GM23248 (cell line): ENCODE data around the gene NCBP3. TPM values are rescaled to one million over a fixed set of nuclear protein-coding genes. Genes with fewer than 3 reads are reported as not detected.

Experiments
- DNase-seq: peaks from one replicate; pipeline ENCODE4 v3.0.0-alpha.2; 2015
- H2AFZ ChIP-seq: fragments of 200-600 bp; sonication (generic); 2 replicates; pipeline ENCODE4 v1.6.1; 2016; ENCODE audit warnings: antibody characterized with exemption
- H3F3A ChIP-seq: fragments of 200-600 bp; sonication (generic); 2 replicates; pipeline ENCODE4 v1.6.1; 2016; ENCODE audit warnings: mild to moderate bottlenecking, antibody characterized with exemption, mixed run types; ENCODE audit not compliant: insufficient read depth
- H3K27ac ChIP-seq: fragments of 200-600 bp; sonication (generic); 2 replicates; pipeline ENCODE4 v1.5.1; 2016; ENCODE audit warnings: mild to moderate bottlenecking
- H3K27me3 ChIP-seq: fragments of 200-600 bp; sonication (generic); replicated peaks from 2 replicates; pipeline ENCODE4 v1.6.1; 2016; ENCODE audit warnings: mild to moderate bottlenecking; ENCODE audit not compliant: insufficient read depth
- H3K36me3 ChIP-seq: fragments of 200-600 bp; sonication (generic); 2 replicates; pipeline ENCODE4 v1.6.1; 2016; ENCODE audit warnings: low read depth, mild to moderate bottlenecking
- H3K4me1 ChIP-seq: fragments of 200-600 bp; sonication (generic); 2 replicates; pipeline ENCODE4 v1.6.1; 2016; ENCODE audit warnings: mild to moderate bottlenecking; ENCODE audit not compliant: insufficient read depth
- H3K4me2 ChIP-seq: fragments of 200-600 bp; sonication (generic); one replicate; pipeline ENCODE4 v1.6.1; 2016; ENCODE audit warnings: mild to moderate bottlenecking; ENCODE audit not compliant: unreplicated experiment
- H3K4me3 ChIP-seq: fragments of 200-600 bp; sonication (generic); 2 replicates; pipeline ENCODE4 v1.5.1; 2016; ENCODE audit warnings: mild to moderate bottlenecking
- H3K79me2 ChIP-seq: fragments of 200-600 bp; sonication (generic); 2 replicates; pipeline ENCODE4 v1.6.1; 2016; ENCODE audit warnings: mild to moderate bottlenecking; ENCODE audit not compliant: insufficient read depth
- H3K9ac ChIP-seq: fragments of 200-600 bp; sonication (generic); 2 replicates; pipeline ENCODE4 v1.6.1; 2016; ENCODE audit warnings: mild to moderate bottlenecking
- H3K9me2 ChIP-seq: fragments of 200-600 bp; sonication (generic); 2 replicates; pipeline ENCODE4 v1.6.1; 2016; ENCODE audit warnings: mixed run types, mild to moderate bottlenecking, moderate library complexity; ENCODE audit not compliant: insufficient read depth
- H3K9me3 ChIP-seq: fragments of 200-600 bp; sonication (generic); one replicate; pipeline ENCODE4 v1.6.1; 2017; ENCODE audit warnings: low read depth
- H4K20me1 ChIP-seq: fragments of 200-600 bp; sonication (generic); 2 replicates; pipeline ENCODE4 v1.6.0; 2016; ENCODE audit not compliant: insufficient read depth
- EZH2 ChIP-seq: fragments of 200-600 bp; sonication (generic); IDR thresholded peaks from 2 replicates; pipeline ENCODE4 v1.6.1; 2018; ENCODE audit warnings: antibody characterized with exemption, mild to moderate bottlenecking; ENCODE audit not compliant: insufficient read depth, poor library complexity, severe bottlenecking
- EZH2phosphoT487 ChIP-seq: fragments of 200-600 bp; sonication (generic); IDR thresholded peaks from 2 replicates; pipeline ENCODE4 v1.6.1; 2018; ENCODE audit warnings: antibody characterized with exemption, moderate library complexity, mild to moderate bottlenecking, low read depth; ENCODE audit not compliant: insufficient read depth
- WGBS, 2 experiments: methylation state at CpG; one replicate each; pipeline ENCODE4 v1.1.6; 2015 to 2017; ENCODE audit warnings: low lambda C conversion rate in 2 of 2, low coverage in 1 of 2; ENCODE audit errors: missing lambda C conversion rate in 2 of 2; 5-methylcytosine and 5-hydroxymethylcytosine counted together
- in situ Hi-C: fragments of 300-500 bp; cut with MboI; formaldehyde crosslinking; loops from 2 replicates; pipeline ENCODE4 v1.15.0; 2020
- polyA plus RNA-seq: library from polyadenylated mRNA; unstranded; fragments of >200 nt; fragmentation: Nextera tagmentation; extraction: Ambion mirVana; gene quantifications from 2 replicates; pipeline ENCODE4 v1.2.1, GENCODE V29; 2016
- total RNA-seq: library from RNA; depleted of rRNA; stranded (reverse); fragments of >200 nt; shearing (Covaris generic); gene quantifications from 2 replicates; pipeline ENCODE4 v1.2.3, GENCODE V29; 2014

NCBP3 gene
- total and polyA plus RNA-seq, 2 experiments from 2014 or later: 16.6 to 20.1 TPM

GRCh38 chr17:3867606-3868005, 21.6 kb upstream of the NCBP3 start:
- no peaks in the 10 kb centered on the region for H4K20me1 ChIP-seq
- 82 to 83% methylated on average over 11 of the region's 11 CpGs for WGBS, 2 experiments
- no peak overlapping the region for H2AFZ ChIP-seq
- H3K27ac ChIP-seq: no peak overlapping the region
- H3K79me2 ChIP-seq: no peaks in the 10 kb centered on the region
- no peaks in the 10 kb centered on the region for H3K9me3 ChIP-seq
- no peaks in the 10 kb centered on the region for H3F3A ChIP-seq
- H3K9ac ChIP-seq: no peak overlapping the region
- H3K4me3 ChIP-seq: no peak overlapping the region
- H3K9me2 ChIP-seq: no peaks in the 10 kb centered on the region
- in situ Hi-C loops: no loop called here
- no peaks in the 10 kb centered on the region for H3K27me3 ChIP-seq
- H3K4me1 ChIP-seq: peaks cover 9% of the 10 kb centered on the region; the same call in 1 of the 2 replicates
- no peak overlapping the region for H3K4me2 ChIP-seq
- DNase-seq: no peak
- no peak for TF ChIP-seq EZH2
- TF ChIP-seq EZH2phosphoT487: no peak
- H3K36me3 ChIP-seq: no peaks in the 10 kb centered on the region

GRCh38 chr17:3867106-3867505, 21.1 kb upstream of the NCBP3 start:
- TF ChIP-seq EZH2 (no peak), EZH2phosphoT487 (no peak)
- WGBS, 2 experiments: 87 to 93% methylated on average over 12 to 17 of the region's 17 CpGs
- Histone ChIP-seq H3F3A (no peaks in the 10 kb centered on the region), H3K4me2 (no peak overlapping the region), H3K4me1 (peaks cover 9% of the 10 kb centered on the region; the same call in 1 of the 2 replicates), H3K27ac (no peak overlapping the region), H3K27me3 (no peaks in the 10 kb centered on the region), H3K79me2 (no peaks in the 10 kb centered on the region), H2AFZ (no peak overlapping the region), H3K4me3 (no peak overlapping the region), H4K20me1 (no peaks in the 10 kb centered on the region), H3K9me2 (no peaks in the 10 kb centered on the region), H3K9me3 (no peaks in the 10 kb centered on the region), H3K9ac (no peak overlapping the region), H3K36me3 (no peaks in the 10 kb centered on the region)
- no peak for DNase-seq
- in situ Hi-C loops: no loop called here

- Histone ChIP-seq H3K4me1 (peaks cover 9% of the 10 kb centered on the region; the same call in 1 of the 2 replicates), H3K9me2 (no peaks in the 10 kb centered on the region), H3K4me3 (no peak overlapping the region), H3K27ac (no peak overlapping the region), H3K9ac (no peak overlapping the region), H3F3A (no peaks in the 10 kb centered on the region), H4K20me1 (no peaks in the 10 kb centered on the region), H2AFZ (no peak overlapping the region), H3K79me2 (no peaks in the 10 kb centered on the region), H3K27me3 (no peaks in the 10 kb centered on the region), H3K4me2 (no peak overlapping the region), H3K9me3 (no peaks in the 10 kb centered on the region), H3K36me3 (no peaks in the 10 kb centered on the region)
- 70 to 78% methylated on average over 20 to 21 of the region's 21 CpGs for WGBS, 2 experiments
- in situ Hi-C loops: no loop called here
- no peak for DNase-seq
- TF ChIP-seq EZH2 (no peak), EZH2phosphoT487 (no peak)
Observed at GRCh38 chr17:3866276-3866675, 20.2 kb upstream of the NCBP3 start.

- Histone ChIP-seq H4K20me1 (no peaks in the 10 kb centered on the region), H3F3A (no peaks in the 10 kb centered on the region), H3K4me1 (peaks cover 9% of the 10 kb centered on the region; the same call in 1 of the 2 replicates), H3K79me2 (no peaks in the 10 kb centered on the region), H3K27me3 (no peaks in the 10 kb centered on the region), H3K4me3 (no peak overlapping the region), H3K4me2 (peak overlapping the region; percentile 38), H3K9ac (no peak overlapping the region; the same call in 1 of the 2 replicates), H3K36me3 (no peaks in the 10 kb centered on the region), H3K27ac (no peak overlapping the region), H2AFZ (0 out of 2 replicates have a peak overlapping the region, but pooled peaks have one; percentile 12), H3K9me2 (no peaks in the 10 kb centered on the region), H3K9me3 (no peaks in the 10 kb centered on the region)
- in situ Hi-C loops: no loop called here
- peak; percentile 87 for DNase-seq
- 30 to 32% methylated on average over 8 of the region's 8 CpGs for whole genome bisulfite sequencing, 2 experiments
- no peak for TF ChIP-seq EZH2
- TF ChIP-seq EZH2phosphoT487: no peak
Observed at GRCh38 chr17:3865176-3865575, 19.1 kb upstream of the NCBP3 start.

GRCh38 chr17:3864534-3864933, 18.5 kb upstream of the NCBP3 start:
- no peak overlapping the region for H2AFZ ChIP-seq
- no peak for DNase-seq
- H3K9me3 ChIP-seq: no peaks in the 10 kb centered on the region
- no peaks in the 10 kb centered on the region for H4K20me1 ChIP-seq
- H3K4me2 ChIP-seq: no peak overlapping the region
- H3K4me1 ChIP-seq: peaks cover 9% of the 10 kb centered on the region; the same call in 1 of the 2 replicates
- no peak overlapping the region for H3K4me3 ChIP-seq
- no peaks in the 10 kb centered on the region for H3K36me3 ChIP-seq
- TF ChIP-seq EZH2phosphoT487: no peak
- no peak for TF ChIP-seq EZH2
- 80 to 86% methylated on average over 8 to 10 of the region's 10 CpGs for WGBS, 2 experiments
- H3F3A ChIP-seq: no peaks in the 10 kb centered on the region
- H3K9ac ChIP-seq: no peak overlapping the region; the same call in 1 of the 2 replicates
- H3K27me3 ChIP-seq: no peaks in the 10 kb centered on the region
- no peak overlapping the region for H3K27ac ChIP-seq
- H3K79me2 ChIP-seq: no peaks in the 10 kb centered on the region
- no peaks in the 10 kb centered on the region for H3K9me2 ChIP-seq
- in situ Hi-C loops: no loop called here
